ENCODE measurements around the gene KAT8. TPM values are rescaled to one million over a fixed set of nuclear protein-coding genes. Genes with fewer than 3 reads are reported as not detected.

KAT8 gene
- 60.4 and 65.7 TPM in 2 replicates for total RNA-seq (2013; cell fraction: nucleolus; rRNA removed)
- total RNA-seq (2014; rRNA removed) (46.9 and 50.4 TPM in 2 replicates), total RNA-seq (2014; rRNA removed; fragmentation: Illumina TruSeq; extraction: Trizol) (37.5 and 39.0 TPM in 2 replicates), total RNA-seq (2021) (44.3 and 46.5 TPM in 2 replicates), polyA plus RNA-seq (2011; rRNA removed) (41.8 and 45.9 TPM in 2 replicates), polyA plus RNA-seq (2014; fragmentation: Illumina TruSeq; extraction: Trizol) (36.0 and 40.3 TPM in 2 replicates), polyA plus RNA-seq (2014; fragmentation: Nextera tagmentation; extraction: Ambion mirVana) (10 to 100 TPM in 1 of 2 experiments, 1 to 10 TPM in 1; 5.5 to 11.2 TPM), polyA plus RNA-seq (2014; rRNA removed) (53.0 and 55.8 TPM in 2 replicates), polyA plus RNA-seq (2016; fragmentation: Nextera tagmentation; extraction: Ambion mirVana) (10 to 100 TPM; 21.7 to 25.6 TPM), polyA minus RNA-seq (2011; rRNA and poly(A)+ RNA removed) (32.2 and 36.6 TPM in 2 replicates), Bru-seq, nascent RNA (percentile 73 among the genes with signal in this experiment), BruChase-seq, experiment 1, labeled RNA remaining after a 6-hour chase (percentile 78 among the genes with signal in this experiment), BruChase-seq, experiment 2, labeled RNA remaining after a 2-hour chase (percentile 77 among the genes with signal in this experiment)
- polyA plus RNA-seq (2011; ENCODE audit: low read depth) = 15.0 TPM
- 39.7 and 49.2 TPM in 2 replicates for polyA plus RNA-seq (2011; cell fraction: cytosol; rRNA removed)
- 51.8 and 54.2 TPM in 2 replicates for polyA plus RNA-seq (2011; cell fraction: nucleus; rRNA removed)
- 25.7 and 28.4 TPM in 2 replicates for polyA plus RNA-seq (2012)
- polyA minus RNA-seq (2011; cell fraction: cytosol; rRNA and poly(A)+ RNA removed) = 9.9 TPM in 2 replicates
- polyA minus RNA-seq (2011; cell fraction: nucleus; rRNA and poly(A)+ RNA removed) = 12.1 and 16.4 TPM in 2 replicates
- long read RNA-seq, experiment 1, transcript KAT8-201 (11 exons, 1,525 nt) = major isoform, 13 of 16 reads
- long read RNA-seq, experiment 1, partial matches to known transcripts = 0 of 16 reads
- long read RNA-seq, experiment 1, other reads (novel, unspliced or antisense) = 1 of 16 reads
- long read RNA-seq, experiment 2, partial matches to known transcripts = 0 of 2 reads
- long read RNA-seq, experiment 2, other reads (novel, unspliced or antisense) = 2 of 2 reads

DNA sequence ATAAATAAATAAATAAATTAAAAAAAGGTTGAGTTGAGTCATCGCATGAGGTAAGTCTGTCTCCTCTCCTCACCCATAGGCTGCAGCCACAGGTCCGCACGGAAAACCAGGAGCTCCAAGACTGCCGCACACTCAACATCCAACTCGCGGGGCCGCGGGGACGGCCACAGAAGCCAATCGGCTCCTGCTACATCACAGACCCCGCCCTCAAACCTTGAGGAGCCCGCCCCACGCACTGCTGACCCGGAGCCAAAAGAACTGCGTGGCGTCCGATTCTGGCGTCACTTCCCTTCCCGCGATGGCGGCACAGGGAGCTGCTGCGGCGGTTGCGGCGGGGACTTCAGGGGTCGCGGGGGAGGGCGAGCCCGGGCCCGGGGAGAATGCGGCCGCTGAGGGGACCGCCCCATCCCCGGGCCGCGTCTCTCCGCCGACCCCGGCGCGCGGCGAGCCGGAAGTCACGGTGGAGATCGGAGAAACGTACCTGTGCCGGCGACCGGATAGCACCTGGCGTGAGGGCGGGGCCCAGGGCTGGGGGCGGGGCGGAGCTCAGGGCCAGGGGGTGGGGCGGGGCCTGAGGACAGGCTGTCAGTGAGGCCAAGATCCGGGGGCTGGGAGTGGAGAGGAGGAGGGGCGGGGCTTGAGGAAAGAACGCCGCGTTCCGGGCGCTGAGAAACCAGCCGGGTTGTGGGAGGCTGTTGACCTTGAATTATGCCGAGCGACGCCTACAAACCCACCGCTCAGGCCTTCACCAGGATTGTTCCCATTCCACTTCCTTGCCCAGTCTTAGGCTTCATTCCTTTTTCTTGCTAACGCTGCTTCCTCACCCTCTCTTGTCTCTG is at the start of gene KAT8:
TSS of gene KAT8 (plus strand) at position 281 of the 839 bp plus-strand sequence. CDS start at position 299, 18 bp downstream.
- Histone ChIP-seq H3K4me3 (peak within 1 kb of the TSS; percentile 84), H3K4me1 (ENCODE audit: control insufficient read depth, insufficient read depth, low read length) (peaks cover 8% of the 10 kb centered on the region), H3K4me2 (ENCODE audit: control insufficient read depth, insufficient read depth) (peak within 1 kb of the TSS; percentile 59), H3K9ac (ENCODE audit: control insufficient read depth, insufficient read depth, low read length) (peak within 1 kb of the TSS; percentile 62), H3K79me2 (ENCODE audit: control insufficient read depth, insufficient read depth, low read length) (peaks cover 11% of the 10 kb centered on the region), H3K36me3 (ENCODE audit: control insufficient read depth in 2 of 2, insufficient read depth in 2 of 2, low read length in 1 of 2) (peaks cover 3 to 9% of the 10 kb centered on the region in 2 experiments; a peak in 3 of 4 replicates), H2AFZ (ENCODE audit: control insufficient read depth, low read depth, low read length) (peak within 1 kb of the TSS; percentile 74), H3K27me3 (replicated peaks in 1 of 2; ENCODE audit: control insufficient read depth in 2 of 2, insufficient read depth in 2 of 2, low read length in 1 of 2) (no peaks in the 10 kb centered on the region), H3K9me3 (replicated peaks; ENCODE audit: control insufficient read depth, insufficient read depth, low read length) (no peaks in the 10 kb centered on the region), H4K20me1 (ENCODE audit: control insufficient read depth, insufficient read depth) (no peaks in the 10 kb centered on the region), H3K27ac (ENCODE audit: control insufficient read depth, insufficient read depth) (peak within 1 kb of the TSS; percentile 73)
- peak; percentile 72 for DNase-seq (ENCODE audit: low read depth, low spot score)
- ChIA-PET POLR2A (interaction anchor here (0.6 to 1.7 kb wide), 19 partner anchors 9 to 752 kb away, joined by 3 to 24 read pairs (median 4); partner anchors contain the start of genes BCKDK, FUS, PHKG2 and PYCARD), RAD21 (ENCODE audit: unreplicated experiment) (interaction anchor here (0.6 to 5.2 kb wide), 14 partner anchors 10 to 595 kb away, joined by 3 to 48 read pairs (median 4); partner anchors contain the start of genes BCKDK, ZNF646 and ZNF668), CTCF (interaction anchor here (0.5 to 1.4 kb wide), 8 partner anchors 25 to 334 kb away, joined by 3 to 15 read pairs (median 4); no protein-coding TSS in a partner anchor), SMC1A (ENCODE audit: uncharacterized antibody, unreplicated experiment) (interaction anchor here (0.6 to 2.4 kb wide), 4 partner anchors 17 to 266 kb away, joined by 3 to 7 read pairs (median 4); partner anchors contain the start of genes ZNF646 and ZNF668)
- under 1% methylated on average over 50 of the region's 68 CpGs for WGBS (ENCODE audit: insufficient coverage, insufficient replicate concordance, low lambda C conversion rate, missing lambda C conversion rate)
- ATAC-seq = peak; percentile 96
- TSS peak; percentile 83 for BruUV-seq (replicated peaks)
- in situ Hi-C loops (cut with MboI) (loop anchor here (10.0 kb wide), 1 partner anchor 757 kb away; the partner anchor contains the start of gene ZNF267), intact Hi-C loops (cut with micrococcal nuclease; ENCODE audit: unreplicated experiment) (loop anchor here (10.0 kb wide), 1 partner anchor 757 kb away; the partner anchor contains the start of gene ZNF267)
- peak; percentile 90 for FAIRE-seq
- TF ChIP-seq, protein P1, sequence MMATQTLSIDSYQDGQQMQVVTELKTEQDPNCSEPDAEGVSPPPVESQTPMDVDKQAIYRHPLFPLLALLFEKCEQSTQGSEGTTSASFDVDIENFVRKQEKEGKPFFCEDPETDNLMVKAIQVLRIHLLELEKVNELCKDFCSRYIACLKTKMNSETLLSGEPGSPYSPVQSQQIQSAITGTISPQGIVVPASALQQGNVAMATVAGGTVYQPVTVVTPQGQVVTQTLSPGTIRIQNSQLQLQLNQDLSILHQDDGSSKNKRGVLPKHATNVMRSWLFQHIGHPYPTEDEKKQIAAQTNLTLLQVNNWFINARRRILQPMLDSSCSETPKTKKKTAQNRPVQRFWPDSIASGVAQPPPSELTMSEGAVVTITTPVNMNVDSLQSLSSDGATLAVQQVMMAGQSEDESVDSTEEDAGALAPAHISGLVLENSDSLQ (IDR thresholded peaks at IDR 0.05) = peak; percentile 51; the same call in 1 of the 2 replicates
- peak; percentile 81; the same call in 2 of the 3 replicates for TF ChIP-seq POU2F2 (IDR thresholded peaks at IDR 0.05; ENCODE audit: borderline replicate concordance, low read depth, low read length)
- TF ChIP-seq, protein P2, sequence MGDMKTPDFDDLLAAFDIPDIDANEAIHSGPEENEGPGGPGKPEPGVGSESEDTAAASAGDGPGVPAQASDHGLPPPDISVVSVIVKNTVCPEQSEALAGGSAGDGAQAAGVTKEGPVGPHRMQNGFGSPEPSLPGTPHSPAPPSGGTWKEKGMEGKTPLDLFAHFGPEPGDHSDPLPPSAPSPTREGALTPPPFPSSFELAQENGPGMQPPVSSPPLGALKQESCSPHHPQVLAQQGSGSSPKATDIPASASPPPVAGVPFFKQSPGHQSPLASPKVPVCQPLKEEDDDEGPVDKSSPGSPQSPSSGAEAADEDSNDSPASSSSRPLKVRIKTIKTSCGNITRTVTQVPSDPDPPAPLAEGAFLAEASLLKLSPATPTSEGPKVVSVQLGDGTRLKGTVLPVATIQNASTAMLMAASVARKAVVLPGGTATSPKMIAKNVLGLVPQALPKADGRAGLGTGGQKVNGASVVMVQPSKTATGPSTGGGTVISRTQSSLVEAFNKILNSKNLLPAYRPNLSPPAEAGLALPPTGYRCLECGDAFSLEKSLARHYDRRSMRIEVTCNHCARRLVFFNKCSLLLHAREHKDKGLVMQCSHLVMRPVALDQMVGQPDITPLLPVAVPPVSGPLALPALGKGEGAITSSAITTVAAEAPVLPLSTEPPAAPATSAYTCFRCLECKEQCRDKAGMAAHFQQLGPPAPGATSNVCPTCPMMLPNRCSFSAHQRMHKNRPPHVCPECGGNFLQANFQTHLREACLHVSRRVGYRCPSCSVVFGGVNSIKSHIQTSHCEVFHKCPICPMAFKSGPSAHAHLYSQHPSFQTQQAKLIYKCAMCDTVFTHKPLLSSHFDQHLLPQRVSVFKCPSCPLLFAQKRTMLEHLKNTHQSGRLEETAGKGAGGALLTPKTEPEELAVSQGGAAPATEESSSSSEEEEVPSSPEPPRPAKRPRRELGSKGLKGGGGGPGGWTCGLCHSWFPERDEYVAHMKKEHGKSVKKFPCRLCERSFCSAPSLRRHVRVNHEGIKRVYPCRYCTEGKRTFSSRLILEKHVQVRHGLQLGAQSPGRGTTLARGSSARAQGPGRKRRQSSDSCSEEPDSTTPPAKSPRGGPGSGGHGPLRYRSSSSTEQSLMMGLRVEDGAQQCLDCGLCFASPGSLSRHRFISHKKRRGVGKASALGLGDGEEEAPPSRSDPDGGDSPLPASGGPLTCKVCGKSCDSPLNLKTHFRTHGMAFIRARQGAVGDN (IDR thresholded peaks at IDR 0.05) = 0 out of 2 replicates have a peak, but pooled peaks have one; percentile 37
- no peak for TF ChIP-seq RAD21 (IDR thresholded peaks at IDR 0.05; ENCODE audit: insufficient read depth, low read depth, low read length)
- TF ChIP-seq, protein P3, sequence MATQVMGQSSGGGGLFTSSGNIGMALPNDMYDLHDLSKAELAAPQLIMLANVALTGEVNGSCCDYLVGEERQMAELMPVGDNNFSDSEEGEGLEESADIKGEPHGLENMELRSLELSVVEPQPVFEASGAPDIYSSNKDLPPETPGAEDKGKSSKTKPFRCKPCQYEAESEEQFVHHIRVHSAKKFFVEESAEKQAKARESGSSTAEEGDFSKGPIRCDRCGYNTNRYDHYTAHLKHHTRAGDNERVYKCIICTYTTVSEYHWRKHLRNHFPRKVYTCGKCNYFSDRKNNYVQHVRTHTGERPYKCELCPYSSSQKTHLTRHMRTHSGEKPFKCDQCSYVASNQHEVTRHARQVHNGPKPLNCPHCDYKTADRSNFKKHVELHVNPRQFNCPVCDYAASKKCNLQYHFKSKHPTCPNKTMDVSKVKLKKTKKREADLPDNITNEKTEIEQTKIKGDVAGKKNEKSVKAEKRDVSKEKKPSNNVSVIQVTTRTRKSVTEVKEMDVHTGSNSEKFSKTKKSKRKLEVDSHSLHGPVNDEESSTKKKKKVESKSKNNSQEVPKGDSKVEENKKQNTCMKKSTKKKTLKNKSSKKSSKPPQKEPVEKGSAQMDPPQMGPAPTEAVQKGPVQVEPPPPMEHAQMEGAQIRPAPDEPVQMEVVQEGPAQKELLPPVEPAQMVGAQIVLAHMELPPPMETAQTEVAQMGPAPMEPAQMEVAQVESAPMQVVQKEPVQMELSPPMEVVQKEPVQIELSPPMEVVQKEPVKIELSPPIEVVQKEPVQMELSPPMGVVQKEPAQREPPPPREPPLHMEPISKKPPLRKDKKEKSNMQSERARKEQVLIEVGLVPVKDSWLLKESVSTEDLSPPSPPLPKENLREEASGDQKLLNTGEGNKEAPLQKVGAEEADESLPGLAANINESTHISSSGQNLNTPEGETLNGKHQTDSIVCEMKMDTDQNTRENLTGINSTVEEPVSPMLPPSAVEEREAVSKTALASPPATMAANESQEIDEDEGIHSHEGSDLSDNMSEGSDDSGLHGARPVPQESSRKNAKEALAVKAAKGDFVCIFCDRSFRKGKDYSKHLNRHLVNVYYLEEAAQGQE (IDR thresholded peaks at IDR 0.05; ENCODE audit: low read depth, low read length) = 0 out of 2 replicates have a peak, but pooled peaks have one; percentile 24
- TF ChIP-seq DPF2 (IDR thresholded peaks at IDR 0.05) = no peak
- TF ChIP-seq CHD2 (IDR thresholded peaks at IDR 0.05; ENCODE audit: borderline replicate concordance, low read depth, low read length) = peak; percentile 68; the same call in 1 of the 2 replicates

All from GM12878 (cell line).